Activated effector memory CD4-positive, alpha-beta T cell treated with anti-CD3 and anti-CD28 coated beads, Interleukin-2, amount 50 U/mL, for 16 hours (primary cell): Measurements from ENCODE around the gene COX20.

Experiments used
- DNase-seq: peaks from one replicate; pipeline ENCODE4 v3.0.0-alpha.2; 2020

The COX20 gene

GRCh38 chr1:244881552-244882280 is 46.3 kb downstream of the COX20 start:
- no peak for DNase-seq

DNA sequence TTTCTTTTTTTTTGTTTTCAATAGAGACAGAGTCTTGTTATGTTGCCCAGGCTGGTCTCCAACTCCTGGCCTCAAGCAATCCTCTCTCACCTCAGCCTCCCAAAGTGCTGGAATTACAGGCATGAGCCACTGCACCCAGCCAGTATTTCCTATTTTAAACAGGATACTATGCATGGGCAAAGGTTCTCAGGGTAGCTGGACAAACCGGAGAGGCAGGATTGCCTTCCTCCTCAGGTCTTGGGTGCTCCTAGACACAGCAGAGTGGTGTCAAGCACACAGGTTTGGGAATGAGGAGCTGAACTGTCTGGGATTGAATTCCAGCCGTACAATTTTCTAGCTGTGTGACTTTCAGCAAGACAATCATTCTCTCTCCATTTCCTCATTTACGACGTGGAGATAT is 51.8 kb downstream of the COX20 start:
- DNase-seq, result no peak

DNA sequence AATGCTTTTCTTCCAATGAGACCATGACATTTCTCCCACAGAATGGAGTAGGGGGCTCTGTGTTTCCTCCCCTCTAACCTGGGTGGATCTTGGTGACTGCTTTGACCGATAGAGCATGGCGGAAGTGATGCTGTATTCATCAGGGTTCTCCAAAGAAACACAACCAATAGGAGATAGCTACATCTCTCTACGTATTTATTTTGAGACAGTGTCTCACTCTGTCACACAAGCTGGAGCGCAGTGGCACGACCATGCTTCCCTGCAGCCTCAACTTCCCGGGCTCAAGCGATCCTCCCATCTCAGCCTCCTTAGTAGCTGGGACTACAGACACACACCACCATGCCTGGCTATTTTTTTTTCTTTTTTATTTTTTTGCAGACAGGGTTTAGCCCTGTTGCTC is 58.4 kb downstream of the COX20 start:
- DNase-seq, result no peak
